HG03565 (cell line): ENCODE results near the gene RASAL2.
"Not testable (repeated sequence)": the region's sequence is repeated elsewhere in the genome, so short reads cannot be mapped to it uniquely, and the experiment has no call there.

Experiments used
- ATAC-seq: cut with Tn5 transposase; IDR thresholded peaks from one replicate; pipeline ENCODE4 v1.9.1; 2021; ENCODE audit warnings: mild to moderate bottlenecking, moderate library complexity; ENCODE audit not compliant: unreplicated experiment

The RASAL2 gene

GRCh38 chr1:178220094-178220493, 126.2 kb downstream of the RASAL2 start:
- ATAC-seq, result no peak

- ATAC-seq, result no peak
Observed at GRCh38 chr1:178223289-178223688, 129.4 kb downstream of the RASAL2 start.

- ATAC-seq, result no peak
Observed at GRCh38 chr1:178224358-178224757, 130.5 kb downstream of the RASAL2 start.

GRCh38 chr1:178230881-178231409, 137.0 kb downstream of the RASAL2 start:
- no peak for ATAC-seq

- ATAC-seq, result no peak
Observed at GRCh38 chr1:178232108-178232507, 138.2 kb downstream of the RASAL2 start.

- no peak for ATAC-seq
Observed at GRCh38 chr1:178232949-178233348, 139.0 kb downstream of the RASAL2 start.

GRCh38 chr1:178237121-178237520, 143.2 kb downstream of the RASAL2 start:
- ATAC-seq, result no peak

GRCh38 chr1:178238722-178239510, 145.0 kb downstream of the RASAL2 start:
- no peak for ATAC-seq

GRCh38 chr1:178241057-178241456, 147.2 kb downstream of the RASAL2 start:
- no peak for ATAC-seq

GRCh38 chr1:178241837-178242236, 147.9 kb downstream of the RASAL2 start:
- ATAC-seq, result no peak

GRCh38 chr1:178243119-178243518, 149.2 kb downstream of the RASAL2 start:
- ATAC-seq, result no peak

- no peak for ATAC-seq
Observed at GRCh38 chr1:178243890-178244289, 150.0 kb downstream of the RASAL2 start.

GRCh38 chr1:178248284-178248683, 154.4 kb downstream of the RASAL2 start:
- ATAC-seq, result not testable (repeated sequence)

GRCh38 chr1:178253581-178253980, 159.7 kb downstream of the RASAL2 start:
- ATAC-seq, result not testable (repeated sequence)

- ATAC-seq, result no peak
Observed at GRCh38 chr1:178254433-178254832, 160.5 kb downstream of the RASAL2 start.

GRCh38 chr1:178258536-178258935, 164.6 kb downstream of the RASAL2 start:
- ATAC-seq, result no peak

GRCh38 chr1:178262120-178262500, 168.2 kb downstream of the RASAL2 start:
- ATAC-seq, result no peak

- ATAC-seq, result no peak
Observed at GRCh38 chr1:178263341-178263740, 169.4 kb downstream of the RASAL2 start.

GRCh38 chr1:178266113-178266512, 172.2 kb downstream of the RASAL2 start:
- ATAC-seq, result no peak

GRCh38 chr1:178266619-178267066, 172.7 kb downstream of the RASAL2 start:
- ATAC-seq, result no peak

GRCh38 chr1:178267646-178268094, 173.8 kb downstream of the RASAL2 start:
- ATAC-seq, result no peak

- no peak for ATAC-seq
Observed at GRCh38 chr1:178271471-178271870, 177.6 kb downstream of the RASAL2 start.
